IPS DF 4.7 (cell line): ENCODE results near the gene BAIAP2L1.
"Not testable (repeated sequence)": the region's sequence is repeated elsewhere in the genome, so short reads cannot be mapped to it uniquely, and the experiment has no call there.

Source experiments
- DNase-seq: peaks from one replicate; pipeline ENCODE4 v3.0.0-alpha.2; 2013; ENCODE audit warnings: low spot score; ENCODE audit errors: extremely low read depth

The BAIAP2L1 gene

DNA sequence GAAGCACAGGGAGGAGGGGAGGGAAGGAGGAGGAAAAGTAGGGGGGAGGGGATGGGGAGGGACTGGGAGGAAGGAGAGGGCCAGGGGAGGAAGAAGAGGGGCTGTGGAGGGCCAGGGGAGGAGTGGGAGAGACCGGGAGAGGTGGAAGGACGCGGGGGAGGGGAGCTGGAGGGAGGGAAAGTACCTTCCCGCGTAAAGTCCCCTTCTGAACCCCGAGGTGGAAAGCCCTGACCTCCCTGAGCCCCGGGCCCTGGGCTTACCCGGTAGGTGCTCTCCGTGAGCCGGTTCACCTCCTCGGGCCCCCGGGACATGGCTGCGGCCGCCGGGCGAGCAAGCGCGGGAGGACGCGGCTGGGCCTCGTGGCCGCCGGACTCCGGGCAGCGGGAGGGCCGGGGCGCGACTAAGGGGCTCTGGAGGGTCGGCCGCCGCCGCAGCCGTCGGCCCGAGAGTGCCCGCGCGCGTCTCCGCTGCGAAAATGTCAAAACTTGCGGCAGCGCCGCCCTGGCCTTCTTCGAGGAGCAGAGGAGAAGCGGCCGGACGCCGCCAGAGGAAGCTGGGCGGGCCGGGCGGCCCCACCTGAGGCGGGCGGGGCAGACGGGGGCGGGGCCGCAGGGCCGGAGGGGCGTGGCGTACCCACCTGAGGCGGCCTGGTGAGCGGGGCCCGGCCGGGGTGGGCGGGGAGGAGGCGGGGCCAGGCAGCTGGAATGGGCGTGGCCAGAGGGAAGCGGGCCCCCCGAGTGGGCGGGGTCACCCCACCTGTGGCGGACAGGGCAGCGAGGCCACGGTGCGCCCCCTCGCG is at the start of gene BAIAP2L1:
Gene BAIAP2L1, minus strand, starts transcription at position 549 of the 799 bp plus-strand sequence. Its CDS starts 238 bp downstream, at position 311.
- no peak for DNase-seq

DNA sequence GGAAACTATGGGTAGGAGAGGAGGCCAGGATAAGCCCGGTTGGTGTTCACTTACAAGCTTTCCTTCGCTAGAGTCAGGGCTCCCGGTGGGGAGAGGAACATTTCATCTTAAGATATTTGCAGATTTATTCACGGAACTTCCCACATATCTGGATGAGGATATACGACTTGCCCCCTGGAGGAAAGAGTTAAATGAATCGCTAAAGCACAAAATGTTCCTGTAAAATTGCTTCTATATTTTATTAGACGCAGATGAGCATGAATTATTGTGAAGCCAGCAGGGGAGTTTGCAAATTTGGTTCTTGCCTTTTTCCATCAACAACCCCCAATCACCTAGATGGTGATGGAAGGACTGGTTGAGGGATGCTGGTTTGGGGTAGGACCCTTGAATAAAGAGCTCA is 47.9 kb upstream of the BAIAP2L1 start:
- DNase-seq = no peak

- not testable (repeated sequence) for DNase-seq
These were observed 40.1 kb upstream of the BAIAP2L1 start for GRCh38 chr7:98440992-98441391.

- no peak for DNase-seq
These were observed 38.6 kb upstream of the BAIAP2L1 start for GRCh38 chr7:98439484-98439883.

DNA sequence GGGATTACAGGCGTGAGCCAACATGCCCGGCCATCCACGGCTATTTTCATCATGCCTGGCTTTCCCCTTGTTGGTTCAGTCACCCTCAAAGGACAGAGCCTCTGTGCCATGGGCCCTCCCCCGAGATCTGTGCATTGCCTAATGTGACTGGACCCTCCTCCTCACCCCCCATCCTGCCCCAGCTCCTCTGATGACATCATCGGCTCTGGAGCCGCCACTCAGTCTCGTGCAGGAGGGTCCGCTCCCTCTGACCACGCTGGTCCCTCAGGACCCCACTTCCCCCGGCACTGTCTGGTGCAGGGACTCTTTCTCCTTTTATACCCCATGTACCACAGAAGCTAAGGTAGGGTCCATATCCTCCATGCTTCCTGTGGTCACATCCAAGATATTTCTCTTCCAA is 33.2 kb upstream of the BAIAP2L1 start:
- DNase-seq = no peak

DNA sequence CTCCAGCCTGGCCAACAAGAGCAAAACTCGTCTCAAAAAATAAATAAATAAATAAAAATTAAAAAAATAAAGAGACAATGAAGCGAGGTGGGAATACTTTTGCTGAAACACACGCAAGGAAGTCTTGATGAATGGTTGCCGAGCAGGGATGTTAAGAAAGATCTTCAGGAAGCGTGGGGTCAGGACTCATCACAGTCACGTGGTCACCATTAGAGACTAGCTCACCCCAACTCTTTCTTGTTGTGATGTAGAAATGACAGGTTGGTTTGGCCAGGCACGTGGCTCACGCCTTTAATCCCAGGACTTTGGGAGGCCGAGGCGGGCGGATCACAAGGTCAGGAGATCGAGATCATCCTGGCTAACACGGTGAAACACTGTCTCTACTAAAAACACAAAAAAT is 28.9 kb upstream of the BAIAP2L1 start:
- no peak for DNase-seq

GRCh38 chr7:98423043-98423442 is 22.2 kb upstream of the BAIAP2L1 start:
- DNase-seq = no peak

DNA sequence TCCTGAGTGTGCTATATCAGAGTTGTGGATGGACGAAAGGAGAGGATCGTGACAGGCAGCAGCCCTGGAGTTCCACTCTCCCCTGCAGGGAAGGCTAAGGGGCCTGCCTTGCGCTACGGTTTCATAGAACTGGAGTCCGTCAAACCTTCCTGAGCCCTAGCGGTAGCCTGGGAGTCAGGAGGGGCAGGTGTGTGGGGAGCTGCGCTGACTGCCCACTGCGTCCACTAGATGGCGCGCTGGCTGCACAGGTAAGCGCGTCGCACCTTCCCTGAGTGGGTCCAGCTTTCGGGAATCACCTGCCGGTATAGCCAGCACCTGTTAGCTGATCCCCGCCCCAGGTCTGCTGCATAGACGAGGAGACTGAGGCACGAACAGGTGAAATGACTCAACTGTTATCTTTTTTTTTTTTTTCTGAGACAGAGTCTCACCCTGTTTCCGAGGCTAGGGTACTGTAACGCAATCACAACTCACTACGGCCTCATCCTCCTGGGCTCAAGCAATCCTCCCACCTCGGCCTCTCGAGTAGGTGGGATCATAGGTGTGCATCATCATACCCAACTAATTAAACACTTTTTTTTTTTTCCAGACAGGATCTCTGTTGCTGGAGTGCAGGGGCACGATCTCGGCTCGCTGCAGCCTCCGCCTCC is 20.2 kb upstream of the BAIAP2L1 start:
- DNase-seq = no peak

DNA sequence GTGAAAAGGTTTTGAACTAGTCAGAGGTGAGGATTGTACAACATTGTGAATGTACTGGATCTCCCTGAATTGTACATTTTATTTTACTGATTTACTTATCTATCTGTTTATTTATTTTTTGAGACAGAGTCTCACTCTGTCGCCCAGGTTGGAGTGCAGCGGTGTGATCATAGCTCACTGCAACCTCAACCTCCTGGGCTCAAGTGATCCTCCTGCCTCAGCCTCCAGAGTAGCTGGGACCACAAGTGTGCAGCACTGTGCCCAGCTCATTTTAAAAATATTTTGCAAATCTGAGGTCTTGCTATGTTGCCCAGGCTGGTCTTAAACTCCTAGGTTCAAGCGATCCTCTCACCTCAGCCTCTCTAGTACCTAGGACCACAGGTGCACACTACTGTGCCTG is 19.1 kb upstream of the BAIAP2L1 start:
- not testable (repeated sequence) for DNase-seq

DNA sequence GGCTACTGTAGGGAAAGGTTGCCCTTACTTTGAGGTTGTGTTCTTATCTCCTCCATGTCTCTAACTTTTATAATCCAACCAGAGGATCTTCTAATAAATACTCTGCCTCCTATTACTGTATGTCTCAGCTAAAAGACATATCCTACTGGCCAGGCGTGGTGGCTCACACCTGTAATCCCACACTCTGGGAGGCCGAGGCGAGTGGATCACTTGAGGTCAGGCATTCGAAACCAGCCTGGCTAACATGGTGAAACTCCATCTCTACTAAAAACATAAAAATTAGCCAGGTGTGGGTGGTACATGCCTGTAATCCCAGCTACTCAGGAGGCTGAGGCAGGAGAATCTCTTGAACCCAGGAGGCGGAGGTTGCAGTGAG is 18.4 kb upstream of the BAIAP2L1 start:
- DNase-seq = not testable (repeated sequence)

DNA sequence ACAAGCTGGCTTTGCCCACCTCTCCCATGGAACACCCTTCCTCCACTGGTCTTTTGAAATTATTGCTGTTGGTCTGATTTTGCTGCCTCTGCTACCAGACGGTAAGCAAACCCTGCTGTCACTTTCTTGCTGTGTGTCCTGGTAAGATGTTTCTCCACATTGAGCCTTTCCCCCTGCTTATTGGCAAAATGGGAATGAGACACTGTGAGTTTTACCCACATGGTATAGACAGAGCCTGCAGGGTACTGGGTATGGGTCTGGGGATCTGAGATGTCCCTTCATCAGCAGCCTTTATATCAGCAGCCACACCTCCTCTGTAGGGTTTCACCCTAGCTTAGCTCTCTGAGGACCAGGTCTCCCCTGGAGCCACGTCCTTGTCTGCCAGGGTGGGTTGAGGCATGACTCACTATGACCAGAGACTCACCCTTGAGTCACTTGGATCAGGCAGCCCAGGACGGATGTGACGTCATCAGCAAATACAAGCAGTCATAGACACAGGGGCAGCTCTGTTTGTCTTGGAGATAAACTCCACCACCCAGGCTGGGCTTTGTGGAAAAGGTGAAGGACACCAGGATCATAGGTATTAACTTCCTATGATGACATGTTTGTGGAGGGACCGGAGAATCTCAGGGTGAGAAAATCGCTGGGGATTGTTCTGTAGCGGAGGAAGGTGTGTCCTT is 17.9 kb upstream of the BAIAP2L1 start:
- no peak for DNase-seq

DNA sequence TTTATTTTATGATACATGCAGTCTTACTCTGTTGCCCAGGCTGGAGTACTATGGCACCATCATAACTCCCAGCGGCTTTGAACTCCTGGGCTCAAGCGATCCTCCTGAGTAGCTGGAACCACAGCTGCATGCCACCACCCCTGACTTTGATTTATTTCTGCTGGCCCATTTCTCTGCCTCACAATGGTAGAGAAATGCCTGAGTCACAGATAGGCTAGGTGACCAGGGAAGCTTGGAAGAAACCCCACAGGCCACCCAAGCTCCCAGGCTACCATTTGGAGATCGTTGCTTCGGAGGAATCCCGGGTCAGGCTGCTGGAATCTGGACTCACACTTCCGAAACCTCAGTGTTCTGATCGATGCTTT is 17.4 kb upstream of the BAIAP2L1 start:
- no peak for DNase-seq

DNA sequence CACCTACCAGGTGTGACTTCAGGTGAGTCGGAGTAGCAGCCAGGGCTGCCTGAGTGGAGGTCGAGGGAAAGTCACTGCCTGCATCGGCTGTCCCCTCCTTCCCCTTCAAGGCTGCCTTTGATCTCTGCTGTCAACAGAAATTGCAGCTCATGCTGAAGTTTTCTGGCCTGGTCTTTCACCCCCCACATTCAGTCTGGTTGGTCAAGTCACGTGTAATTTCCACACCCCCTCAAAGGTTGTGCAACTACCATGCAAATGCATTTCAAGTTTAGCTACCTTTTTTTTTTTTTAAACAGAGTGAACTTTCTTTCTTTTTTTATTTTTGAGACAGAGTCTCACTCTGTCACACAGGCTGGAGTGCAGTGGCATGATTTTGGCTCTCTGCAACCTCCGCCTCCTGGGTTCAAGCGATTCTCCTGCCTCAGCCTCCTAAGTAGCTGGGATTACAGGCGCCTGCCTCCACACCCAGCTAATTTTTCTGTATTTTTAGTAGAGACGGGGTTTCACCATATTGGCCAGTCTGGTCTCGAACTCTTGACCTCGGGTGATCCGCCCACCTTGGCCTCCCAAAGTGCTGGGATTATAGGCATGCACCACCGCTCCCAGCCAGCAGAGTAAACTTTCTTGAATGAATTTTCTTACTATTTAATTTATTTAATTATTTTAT is 16.8 kb upstream of the BAIAP2L1 start:
- DNase-seq = not testable (repeated sequence)

DNA sequence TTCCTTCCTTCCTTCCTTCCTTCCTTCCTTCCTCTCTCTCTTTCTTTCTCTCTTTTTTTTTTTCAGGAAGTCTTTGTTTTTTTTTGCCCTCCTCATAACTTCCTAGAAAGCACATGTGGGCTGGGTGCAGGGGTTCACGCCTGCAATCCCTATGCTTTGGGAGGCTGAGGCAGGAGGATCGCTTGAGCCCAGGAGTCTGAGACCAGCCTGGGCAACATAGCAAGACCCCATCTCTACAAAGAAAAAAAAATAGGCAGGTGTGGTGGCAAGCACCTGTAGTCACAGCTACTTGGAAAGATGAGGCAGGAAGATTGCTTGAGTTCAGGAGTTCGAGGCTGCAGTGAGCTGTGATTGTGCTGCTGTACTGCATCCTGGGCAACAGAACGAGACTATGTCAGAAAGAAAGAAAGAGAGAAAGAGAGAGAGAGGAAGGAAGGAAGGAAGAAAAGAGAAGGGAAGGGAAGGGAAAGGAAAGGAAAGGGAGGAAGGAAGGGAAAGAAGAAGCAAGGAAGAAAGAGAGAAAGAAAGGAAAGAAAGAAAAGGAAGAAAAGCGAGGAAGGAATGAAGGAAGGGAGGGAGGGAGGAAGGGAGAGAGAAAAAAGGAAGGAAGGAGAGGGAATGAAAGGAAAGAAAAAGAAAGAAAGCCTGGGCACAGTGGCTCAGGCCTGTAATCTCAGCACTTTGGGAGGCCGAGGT is 13.5 kb upstream of the BAIAP2L1 start:
- no peak for DNase-seq

DNA sequence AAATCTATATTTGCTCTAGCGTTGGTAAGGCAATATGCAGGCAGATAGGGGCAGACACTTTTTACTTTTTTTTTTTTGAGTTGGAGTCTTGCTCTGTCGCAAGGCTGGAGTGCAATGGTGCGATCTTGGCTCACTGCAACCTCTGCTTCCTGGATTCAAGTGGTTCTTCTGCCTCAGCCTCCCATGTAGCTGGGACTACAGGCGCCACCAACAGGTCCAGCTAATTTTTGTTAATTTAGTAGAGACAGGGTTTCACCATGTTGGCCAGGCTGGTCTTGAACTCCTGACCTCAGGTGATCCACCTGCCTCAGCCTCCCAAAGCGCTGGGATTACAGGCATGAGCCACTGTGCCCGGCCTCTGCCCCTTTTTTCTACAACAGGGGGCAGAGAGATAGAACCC is 12.8 kb upstream of the BAIAP2L1 start:
- not testable (repeated sequence) for DNase-seq

- DNase-seq = no peak
These were observed 9.0 kb upstream of the BAIAP2L1 start for GRCh38 chr7:98409843-98410242.

GRCh38 chr7:98408146-98408545 is 7.3 kb upstream of the BAIAP2L1 start:
- not testable (repeated sequence) for DNase-seq

DNA sequence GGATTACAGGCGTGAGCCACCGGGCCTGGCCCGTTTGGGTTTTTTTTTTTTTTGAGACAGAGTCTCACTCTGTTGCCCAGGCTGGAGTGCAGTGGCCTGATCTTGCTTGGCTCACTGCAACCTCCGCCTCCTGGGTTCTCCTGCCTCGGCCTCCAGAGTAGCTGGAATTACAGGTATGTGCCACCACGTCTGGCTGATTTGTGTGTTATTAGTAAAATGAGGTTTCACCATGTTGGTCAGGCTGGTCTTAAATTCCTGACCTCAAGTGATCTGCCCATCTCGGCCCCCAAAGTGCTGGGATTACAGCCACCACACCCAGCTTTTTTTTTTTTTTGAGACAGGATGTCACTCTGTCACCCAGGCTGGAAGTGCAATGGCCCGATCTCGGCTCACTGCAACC is 5.9 kb upstream of the BAIAP2L1 start:
- DNase-seq = no peak

GRCh38 chr7:98404840-98405239 is 4.0 kb upstream of the BAIAP2L1 start:
- DNase-seq = no peak

DNA sequence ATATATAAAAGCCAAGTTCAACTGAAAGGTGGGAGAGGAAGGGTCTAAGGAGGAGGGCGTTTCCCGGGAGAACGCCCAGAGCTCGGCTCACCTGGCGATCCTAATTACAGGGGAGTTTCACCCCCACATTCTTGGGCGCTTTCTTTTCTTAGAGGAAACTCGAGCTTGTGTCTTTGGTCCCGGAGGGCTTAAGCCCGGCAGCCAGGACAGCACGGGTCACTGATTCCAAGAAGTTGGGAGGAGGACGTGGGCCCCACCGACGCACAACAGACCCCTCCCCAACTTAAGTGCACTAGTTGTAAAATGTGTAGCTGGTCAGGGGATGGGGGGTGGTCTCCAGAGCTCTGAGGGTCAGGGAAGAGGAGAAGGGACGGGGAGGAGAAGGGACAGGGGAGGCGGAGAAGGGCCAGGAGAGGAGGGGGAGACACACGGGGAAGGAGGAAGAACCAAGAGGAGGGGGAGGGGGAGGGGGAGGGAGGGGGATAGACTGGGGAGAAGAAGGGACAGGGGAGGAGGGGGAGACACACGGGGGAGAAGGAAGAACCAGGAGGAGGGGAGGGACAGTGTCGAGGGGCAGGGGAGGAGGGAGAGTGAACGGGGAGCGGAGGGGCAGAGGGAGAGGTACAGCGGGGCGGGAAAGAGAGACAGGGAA is 874 bp downstream of the BAIAP2L1 start:
- DNase-seq = no peak

- no peak for DNase-seq
These were observed 1.4 kb downstream of the BAIAP2L1 start for GRCh38 chr7:98399462-98399861.
